Heart left ventricle (tissue), 16 donors: ENCODE data around the gene GRIK1. TPM values are rescaled to one million over a fixed set of nuclear protein-coding genes. Genes with fewer than 3 reads are reported as not detected.

Source experiments
- ATAC-seq, 4 donors: fragments of 200-7000 bp; cut with Tn5 transposase; one replicate each; pipeline ENCODE4 v1.9.1; 2020 to 2022; ENCODE audit warnings: moderate library complexity in 4 of 4, mild to moderate bottlenecking in 3 of 4, moderate number of reproducible peaks in 1 of 4
- DNase-seq, 5 donors: peaks; one replicate each; pipeline ENCODE4 v3.0.0-alpha.2; 2020
- H3K27ac ChIP-seq, 12 donors: fragments of 200-600 bp; sonication (generic) in 4 of 12; one replicate each; pipeline versions ENCODE4 v1.5.0 to v1.8.0; 2016 to 2022; ENCODE audit warnings: mild to moderate bottlenecking in 2 of 12
- H3K27me3 ChIP-seq, 9 donors: fragments of 200-600 bp; sonication (generic) in 2 of 9; one replicate each; pipeline versions ENCODE4 v1.5.1 to v1.8.0; 2016 to 2022; ENCODE audit warnings: mild to moderate bottlenecking in 3 of 9
- H3K36me3 ChIP-seq, 9 donors: fragments of 200-600 bp; sonication (generic) in 2 of 9; one replicate each; pipeline versions ENCODE4 v1.5.0 to v1.8.0; 2018 to 2022; ENCODE audit warnings: mild to moderate bottlenecking in 2 of 9
- H3K4me1 ChIP-seq, 12 donors: fragments of 200-600 bp; sonication (generic) in 4 of 12; one replicate each; pipeline versions ENCODE4 v1.5.0 to v1.8.0; 2016 to 2022; ENCODE audit warnings: mild to moderate bottlenecking in 3 of 12
- H3K4me3 ChIP-seq, 12 donors: fragments of 200-600 bp; sonication (generic) in 4 of 12; one replicate each; pipeline versions ENCODE4 v1.5.0 to v1.8.0; 2017 to 2022; ENCODE audit warnings: mild to moderate bottlenecking in 9 of 12, moderate library complexity in 4 of 12
- H3K9me3 ChIP-seq, 12 donors: fragments of 200-600 bp; sonication (generic) in 4 of 12; one replicate each; pipeline versions ENCODE4 v1.5.0 to v1.8.0; 2016 to 2022; ENCODE audit warnings: mild to moderate bottlenecking in 1 of 12
- CTCF ChIP-seq, 12 donors: fragments of 200-600 bp; sonication (generic) in 4 of 12; IDR thresholded peaks; one replicate each; pipeline versions ENCODE4 v1.5.0 to v1.8.0; 2018 to 2022; ENCODE audit warnings: antibody characterized with exemption in 12 of 12, mild to moderate bottlenecking in 5 of 12
- POLR2A ChIP-seq, 2 donors: fragments of 450-650 bp; IDR thresholded peaks; one replicate each; pipeline ENCODE4 v1.6.1; 2017; ENCODE audit warnings: antibody characterized with exemption in 2 of 2, mild to moderate bottlenecking in 2 of 2, moderate library complexity in 2 of 2
- WGBS, 4 donors: extraction: QIAGEN DNeasy Blood & Tissue Kit in 2 of 4; methylation state at CpG; one replicate each; pipeline versions ENCODE4 v1.1.5 to v1.1.7; 2013 to 2018; 5-methylcytosine and 5-hydroxymethylcytosine counted together
- intact Hi-C, 10 donors: fragments of 100-400 bp; cut with DNase I; formaldehyde crosslinking; loops; one replicate each; pipeline versions ENCODE4 v1.11.1 to v1.14.2; 2022
- polyA plus RNA-seq, 2 donors: library from polyadenylated mRNA; stranded (reverse); fragments of 200-250 nt; gene quantifications; one replicate each; pipeline ENCODE4 v1.2.3, GENCODE V29; 2013
- total RNA-seq, 9 donors: library from RNA; depleted of rRNA in 2 of 9; stranded (reverse); fragments of >200 nt in 2 of 9; fragmentation: NEBNext Ultra II Directional in 3 of 9; extraction: Animal tissue kit (Norgen Biotek cat#: 25700) in 3 of 9; gene quantifications; one replicate each; pipeline versions ENCODE4 v1.1.0 to v1.2.4, GENCODE V29; 2016 to 2023
- donor health status: ischemic (EF 13 %, LVEDD 7.1; RV severe dilation, severe dysfunction).
- donor health status: healthy with polysubstance abuse.
- donor health status: DM: no; HTN: yes; CAD: no.
- donor health status: DM: no; HTN: no; CAD: no.
- donor health status: ischemic (EF 25% LVEDD 6.9; RV normal size, moderate dysfunction).
- donor health status: ischemic (EF 25% LVEDD 5.7; RV mildly dilated, moderate dysfunction).
- donor health status: healthy.
- donor health status: DM: yes; HTN: yes; CAD: no.
- donor health status: ischemic (EF 35%, LVEDD 5.7; RV mildly dilated, moderate dysfunction).
- donor health status: nonischemic (EF 11% LVEDD 7.7; RV severe dilation, severe dysfunction).
- donor health status: DM: yes; HTN: yes; CAD: no.
- donor health status: PGD.
- donor health status: ischemic (EF 29% LVEDD 5.4; RV normal size, mild dysfunction).
- donor health status: nonischemic (EF 23%, LVEDD 6.1; RV moderate dilation, normal function).

Gene GRIK1
- total and polyA plus RNA-seq, 11 donors = 0.12 TPM; not detected in 10

GRCh38 chr21:29701676-29702075 lies 238.1 kb downstream of the GRIK1 start:
- Histone ChIP-seq H3K27me3 (no peaks in the 10 kb centered on the region), H3K27ac (no peak overlapping the region), H3K4me3 (no peak overlapping the region), H3K4me1 (peaks cover 0 to 5% (median 0%) of the 10 kb centered on the region in 12 donors), H3K36me3 (no peaks in the 10 kb centered on the region), H3K9me3 (peaks cover 0 to 4% (median 0%) of the 10 kb centered on the region in 12 donors)
- WGBS, 4 donors = 76 to 89% (median 83%) methylated on average over 5 of the region's 5 CpGs
- intact Hi-C loops = no loop called here
- no peak for TF ChIP-seq POLR2A (IDR thresholded peaks at IDR 0.05)
- TF ChIP-seq CTCF (IDR thresholded peaks at IDR 0.05) = no peak
- DNase-seq (no peak), ATAC-seq (no peak)

- ATAC-seq (no peak), DNase-seq (no peak)
- intact Hi-C loops = no loop called here
- TF ChIP-seq POLR2A (IDR thresholded peaks at IDR 0.05) = no peak
- no peak for TF ChIP-seq CTCF (IDR thresholded peaks at IDR 0.05)
- Histone ChIP-seq H3K9me3 (peaks cover 0 to 4% (median 0%) of the 10 kb centered on the region in 12 donors), H3K4me3 (no peak overlapping the region), H3K27me3 (no peaks in the 10 kb centered on the region), H3K4me1 (peaks cover 0 to 5% (median 0%) of the 10 kb centered on the region in 12 donors), H3K27ac (no peak overlapping the region), H3K36me3 (no peaks in the 10 kb centered on the region)
- 43 to 52% (median 45%) methylated on average over 7 of the region's 7 CpGs for WGBS, 4 donors
These were observed 242.1 kb downstream of the GRIK1 start for GRCh38 chr21:29697555-29698193.

GRCh38 chr21:29696937-29697336 lies 242.9 kb downstream of the GRIK1 start:
- DNase-seq = no peak
- Histone ChIP-seq H3K27me3 (no peaks in the 10 kb centered on the region), H3K4me1 (peaks cover 0 to 5% (median 0%) of the 10 kb centered on the region in 12 donors), H3K9me3 (peaks cover 0 to 4% (median 0%) of the 10 kb centered on the region in 12 donors), H3K4me3 (no peak overlapping the region), H3K27ac (no peak overlapping the region), H3K36me3 (no peaks in the 10 kb centered on the region)
- TF ChIP-seq CTCF (IDR thresholded peaks at IDR 0.05) (no peak), POLR2A (IDR thresholded peaks at IDR 0.05) (no peak)
- WGBS, 4 donors = 82 to 90% (median 87%) methylated on average over 1 of the region's 1 CpG
- ATAC-seq = no peak
- intact Hi-C loops = no loop called here

GRCh38 chr21:29691616-29692491 lies 247.9 kb downstream of the GRIK1 start:
- intact Hi-C loops = no loop called here
- Histone ChIP-seq H3K36me3 (no peaks in the 10 kb centered on the region), H3K27me3 (no peaks in the 10 kb centered on the region), H3K27ac (no peak overlapping the region), H3K9me3 (no peaks in the 10 kb centered on the region), H3K4me1 (no peaks in the 10 kb centered on the region), H3K4me3 (no peak overlapping the region)
- ATAC-seq (no peak), DNase-seq (no peak)
- WGBS, 4 donors = 83 to 91% (median 90%) methylated on average over 5 of the region's 5 CpGs
- TF ChIP-seq POLR2A (IDR thresholded peaks at IDR 0.05) (no peak), CTCF (IDR thresholded peaks at IDR 0.05) (no peak)
